Adrenal gland (tissue), 12 donors: ENCODE measurements around the gene OXSM. TPM values are rescaled to one million over a fixed set of nuclear protein-coding genes. Genes with fewer than 3 reads are reported as not detected.

Source experiments
- DNase-seq, 7 donors: peaks; one replicate each; pipeline ENCODE4 v3.0.0-alpha.2; 2019 to 2020
- H3K27ac ChIP-seq, 5 donors: fragments of 200-600 bp; sonication (generic) in 4 of 5; 1 replicate in 3 of 5; 2 replicates in 2 of 5; pipeline versions ENCODE4 v1.5.1 to v1.8.0; 2016 to 2020; ENCODE audit warnings: mild to moderate bottlenecking in 1 of 5
- H3K27me3 ChIP-seq: fragments of 200-600 bp; 2 replicates; pipeline ENCODE4 v1.8.0; 2021
- H3K36me3 ChIP-seq, 2 donors: fragments of 200-600 bp; replicated peaks in 1 of 2; 1 replicate in 1 of 2; 2 replicates in 1 of 2; pipeline versions ENCODE4 v1.5.1 to v1.8.0; 2018 to 2022
- H3K4me1 ChIP-seq, 2 donors: fragments of 200-600 bp; replicated peaks in 1 of 2; 1 replicate in 1 of 2; 2 replicates in 1 of 2; pipeline versions ENCODE4 v1.5.1 to v1.8.0; 2018 to 2021
- H3K4me3 ChIP-seq, 4 donors: fragments of 200-600 bp; sonication (generic) in 3 of 4; one replicate each; pipeline ENCODE4 v1.5.1; 2016 to 2018
- H3K9me3 ChIP-seq, 3 donors: fragments of 200-600 bp; sonication (generic) in 1 of 3; replicated peaks in 1 of 3; 1 replicate in 2 of 3; 2 replicates in 1 of 3; pipeline versions ENCODE4 v1.5.1 to v1.8.0; 2016 to 2021
- CTCF ChIP-seq, 6 experiments: fragments of 450-650 bp in 4 of 6; fragments of 200-600 bp in 2 of 6; sonication (generic) in 1 of 6; IDR thresholded peaks; 1 replicate in 5 of 6; 2 replicates in 1 of 6; pipeline versions ENCODE4 v1.5.1 to v1.8.0; 2016 to 2021; ENCODE audit warnings: antibody characterized with exemption in 6 of 6, mild to moderate bottlenecking in 2 of 6, moderate library complexity in 1 of 6
- POLR2A ChIP-seq, 2 donors: fragments of 450-650 bp; IDR thresholded peaks; one replicate each; pipeline ENCODE4 v1.6.1; 2017; ENCODE audit warnings: antibody characterized with exemption in 2 of 2, mild to moderate bottlenecking in 2 of 2, moderate library complexity in 1 of 2
- WGBS, 4 donors: extraction: QIAGEN DNeasy Blood & Tissue Kit in 2 of 4; methylation state at CpG; one replicate each; pipeline versions ENCODE4 v1.1.5 to v1.1.7; 2013 to 2017; 5-methylcytosine and 5-hydroxymethylcytosine counted together
- intact Hi-C, 2 donors: fragments of 100-400 bp; cut with DNase I; formaldehyde crosslinking; loops; one replicate each; pipeline versions ENCODE4 v1.14.1 to v1.15.0; 2022 to 2023
- polyA plus RNA-seq, 3 donors: library from polyadenylated mRNA; stranded (reverse); fragments of 200-250 nt in 2 of 3; fragments of 350-450 nt in 1 of 3; fragmentation: Illumina TruSeq in 1 of 3; extraction: RNeasy Lipid Tissue Mini Kit (QIAGEN cat#74804) in 1 of 3; gene quantifications; one replicate each; pipeline ENCODE4 v1.2.3, GENCODE V29; 2013 to 2014
- total RNA-seq, 9 donors: library from RNA; depleted of rRNA in 4 of 9; stranded (reverse); fragments of >200 nt in 4 of 9; fragments of 120-200 nt in 1 of 9; fragmentation: NEBNext Ultra II Directional in 1 of 9; extraction: Animal tissue kit (Norgen Biotek cat#: 25700) in 1 of 9; gene quantifications; one replicate each; pipeline versions ENCODE4 v1.1.0 to v1.2.4, GENCODE V29; 2013 to 2023
- donor health status: healthy with polysubstance abuse.
- donor health status: Bipolar disorder and iron deficiency.
- donor health status: DM: yes; HTN: yes; CAD: no.
- donor health status: DM: no; HTN: no; CAD: no.
- donor health status: DM: no; HTN: no; CAD: no.
- donor health status: DM: yes; HTN: yes; CAD: no.

OXSM gene
- total and polyA plus RNA-seq, 12 donors: 10.2 to 40.9 (median 17.7) TPM

- Histone ChIP-seq H3K27me3 (no peaks in the 10 kb centered on the region), H3K36me3 (no peaks in the 10 kb centered on the region), H3K27ac (peak overlapping the region; percentile 23 to 94 (median 88)), H3K9me3 (no peaks in the 10 kb centered on the region), H3K4me1 (peaks cover 12 to 18% of the 10 kb centered on the region in 2 donors), H3K4me3 (peak overlapping the region in 3 of 4 donors; percentile 15 to 96 (median 54))
- intact Hi-C loops: loop anchor here in 1 of 2 donors (10.0 kb wide), 1 partner anchor 119 kb away; the partner anchor contains the start of gene TOP2B
- TF ChIP-seq CTCF (IDR thresholded peaks at IDR 0.05): peak in 1 of 6 experiments; percentile 11
- no peak for TF ChIP-seq POLR2A (IDR thresholded peaks at IDR 0.05)
- DNase-seq: peak in 5 of 7 donors; percentile 54 to 78 (median 60)
- WGBS, 4 donors: 16 to 25% (median 21%) methylated on average over 21 to 34 of the region's 34 CpGs
Observed at GRCh38 chr3:25783661-25784512, 6.0 kb upstream of the OXSM start.

GRCh38 chr3:25784971-25785370 lies 4.9 kb upstream of the OXSM start:
- WGBS, 4 donors: 83 to 100% (median 93%) methylated on average over 1 of the region's 1 CpG

GRCh38 chr3:25785826-25786225 lies 4.1 kb upstream of the OXSM start:
- intact Hi-C loops: loop anchor here in 1 of 2 donors (10.0 kb wide), 1 partner anchor 121 kb away; the partner anchor contains the start of gene TOP2B
- Histone ChIP-seq H3K4me3 (no peak overlapping the region), H3K4me1 (peaks cover 12 to 22% of the 10 kb centered on the region in 2 donors), H3K9me3 (no peaks in the 10 kb centered on the region), H3K27me3 (no peaks in the 10 kb centered on the region), H3K36me3 (no peaks in the 10 kb centered on the region), H3K27ac (no peak overlapping the region)
- DNase-seq: no peak
- 80 to 89% (median 82%) methylated on average over 3 of the region's 3 CpGs for WGBS, 4 donors
- TF ChIP-seq CTCF (IDR thresholded peaks at IDR 0.05) (no peak), POLR2A (IDR thresholded peaks at IDR 0.05) (no peak)

More at GRCh38 chr3:25784971-25785370, 4.9 kb upstream of the OXSM start:
- DNase-seq: no peak
- intact Hi-C loops: loop anchor here in 1 of 2 donors (10.0 kb wide), 1 partner anchor 120 kb away; the partner anchor contains the start of gene TOP2B
- Histone ChIP-seq H3K27ac (no peak overlapping the region), H3K4me3 (no peak overlapping the region), H3K36me3 (no peaks in the 10 kb centered on the region), H3K9me3 (no peaks in the 10 kb centered on the region), H3K4me1 (peaks cover 12 to 18% of the 10 kb centered on the region in 2 donors), H3K27me3 (no peaks in the 10 kb centered on the region)
- TF ChIP-seq CTCF (IDR thresholded peaks at IDR 0.05) (no peak), POLR2A (IDR thresholded peaks at IDR 0.05) (no peak)

- no peak for DNase-seq
- intact Hi-C loops: loop anchor here in 1 of 2 donors (10.0 kb wide), 1 partner anchor 123 kb away; the partner anchor contains the start of gene TOP2B
- Histone ChIP-seq H3K9me3 (no peaks in the 10 kb centered on the region), H3K4me1 (peaks cover 0 to 18% of the 10 kb centered on the region in 2 donors), H3K36me3 (no peaks in the 10 kb centered on the region), H3K4me3 (no peak overlapping the region), H3K27ac (no peak overlapping the region), H3K27me3 (no peaks in the 10 kb centered on the region)
- no peak for TF ChIP-seq CTCF (IDR thresholded peaks at IDR 0.05)
- TF ChIP-seq POLR2A (IDR thresholded peaks at IDR 0.05): no peak
- WGBS, 4 donors: 85 to 98% (median 88%) methylated on average over 3 of the region's 3 CpGs
Observed at GRCh38 chr3:25787689-25788088, 2.2 kb upstream of the OXSM start.
